ENCODE data around the gene SLC13A3. TPM values are rescaled to one million over a fixed set of nuclear protein-coding genes. Genes with fewer than 3 reads are reported as not detected.

SLC13A3 gene
- total and polyA plus RNA-seq, 12 donors: 0.13 to 1.2 (median 0.58) TPM

GRCh38 chr20:46630306-46630705 lies 21.0 kb downstream of the SLC13A3 start:
- no peak overlapping the region for H3K4me3 ChIP-seq
- H3K4me1 ChIP-seq: peaks cover 0 to 13% (median 0%) of the 10 kb centered on the region in 9 donors
- WGBS, 2 donors: 73 to 79% methylated on average over 5 of the region's 5 CpGs
- H3K36me3 ChIP-seq: no peaks in the 10 kb centered on the region
- H3K27me3 ChIP-seq: no peaks in the 10 kb centered on the region
- TF ChIP-seq, protein P1, sequence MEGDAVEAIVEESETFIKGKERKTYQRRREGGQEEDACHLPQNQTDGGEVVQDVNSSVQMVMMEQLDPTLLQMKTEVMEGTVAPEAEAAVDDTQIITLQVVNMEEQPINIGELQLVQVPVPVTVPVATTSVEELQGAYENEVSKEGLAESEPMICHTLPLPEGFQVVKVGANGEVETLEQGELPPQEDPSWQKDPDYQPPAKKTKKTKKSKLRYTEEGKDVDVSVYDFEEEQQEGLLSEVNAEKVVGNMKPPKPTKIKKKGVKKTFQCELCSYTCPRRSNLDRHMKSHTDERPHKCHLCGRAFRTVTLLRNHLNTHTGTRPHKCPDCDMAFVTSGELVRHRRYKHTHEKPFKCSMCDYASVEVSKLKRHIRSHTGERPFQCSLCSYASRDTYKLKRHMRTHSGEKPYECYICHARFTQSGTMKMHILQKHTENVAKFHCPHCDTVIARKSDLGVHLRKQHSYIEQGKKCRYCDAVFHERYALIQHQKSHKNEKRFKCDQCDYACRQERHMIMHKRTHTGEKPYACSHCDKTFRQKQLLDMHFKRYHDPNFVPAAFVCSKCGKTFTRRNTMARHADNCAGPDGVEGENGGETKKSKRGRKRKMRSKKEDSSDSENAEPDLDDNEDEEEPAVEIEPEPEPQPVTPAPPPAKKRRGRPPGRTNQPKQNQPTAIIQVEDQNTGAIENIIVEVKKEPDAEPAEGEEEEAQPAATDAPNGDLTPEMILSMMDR (IDR thresholded peaks at IDR 0.05): no peak
- no peak for ATAC-seq
- peaks cover 0 to 27% (median 0%) of the 10 kb centered on the region in 11 donors for H3K9me3 ChIP-seq
- intact Hi-C loops (cut with DNase I): no loop called here
- no peak for DNase-seq
- H3K27ac ChIP-seq: no peak overlapping the region

DNA sequence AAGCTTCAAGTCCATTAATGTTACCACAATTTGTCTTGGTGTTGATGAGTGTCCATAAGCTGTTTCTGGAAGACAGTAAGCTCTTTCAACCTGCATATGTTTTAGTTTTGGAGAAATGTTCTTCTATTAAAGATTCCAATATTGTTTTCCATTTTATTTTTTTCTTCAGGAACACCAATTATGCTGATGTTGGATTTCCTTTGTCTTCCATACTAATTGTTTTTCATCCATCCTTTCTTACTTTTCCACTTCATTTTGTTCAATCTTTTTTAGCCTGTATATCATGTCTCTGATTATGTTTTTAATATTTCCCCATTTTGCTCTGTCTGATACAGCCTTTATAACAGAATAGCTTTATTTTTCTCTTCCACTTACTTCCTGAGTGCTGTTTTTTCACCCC lies 21.9 kb downstream of the SLC13A3 start:
- DNase-seq (no peak), ATAC-seq (no peak)
- Histone ChIP-seq H3K27ac (no peak overlapping the region), H3K27me3 (no peaks in the 10 kb centered on the region), H3K4me3 (no peak overlapping the region), H3K9me3 (peaks cover 0 to 33% (median under 1%) of the 10 kb centered on the region in 11 donors), H3K36me3 (no peaks in the 10 kb centered on the region), H3K4me1 (peaks cover 0 to 13% (median 0%) of the 10 kb centered on the region in 9 donors)
- TF ChIP-seq, protein P1 (IDR thresholded peaks at IDR 0.05): no peak
- intact Hi-C loops (cut with DNase I): no loop called here

DNA sequence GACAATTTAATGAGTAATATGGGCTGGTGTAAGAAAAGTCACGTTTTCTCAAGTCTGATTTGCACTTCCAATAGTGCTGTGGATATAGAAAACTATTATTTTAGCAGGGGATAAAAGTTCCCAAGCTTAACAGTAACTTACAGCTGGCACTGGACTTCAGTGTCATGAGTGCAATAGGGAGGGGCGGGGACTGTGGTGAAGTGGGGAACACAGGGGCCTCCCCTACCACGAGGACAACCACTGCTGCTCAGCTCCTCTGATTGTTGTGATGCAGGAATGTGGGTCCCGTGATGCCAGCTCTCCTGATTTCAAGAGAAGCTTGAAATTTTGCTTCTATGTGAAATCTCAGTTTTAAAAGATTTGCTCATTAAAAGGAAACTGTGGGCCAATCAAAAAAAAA lies 24.0 kb downstream of the SLC13A3 start:
- ATAC-seq: no peak
- Histone ChIP-seq H3K4me1 (peaks cover 0 to 13% (median 0%) of the 10 kb centered on the region in 9 donors), H3K4me3 (no peak overlapping the region), H3K36me3 (no peaks in the 10 kb centered on the region), H3K9me3 (peaks cover 0 to 40% (median 5%) of the 10 kb centered on the region in 11 donors), H3K27me3 (no peaks in the 10 kb centered on the region), H3K27ac (no peak overlapping the region)
- intact Hi-C loops (cut with DNase I): no loop called here
- DNase-seq: no peak
- WGBS, 2 donors: 72% methylated on average over 4 of the region's 4 CpGs
- TF ChIP-seq, protein P1 (IDR thresholded peaks at IDR 0.05): no peak

GRCh38 chr20:46626758-46627157 lies 24.5 kb downstream of the SLC13A3 start:
- Histone ChIP-seq H3K36me3 (no peaks in the 10 kb centered on the region), H3K9me3 (peaks cover 0 to 40% (median 5%) of the 10 kb centered on the region in 11 donors), H3K4me1 (peaks cover 0 to 11% (median 0%) of the 10 kb centered on the region in 9 donors), H3K27ac (no peak overlapping the region), H3K4me3 (no peak overlapping the region), H3K27me3 (no peaks in the 10 kb centered on the region)
- ATAC-seq (no peak), DNase-seq (no peak)
- intact Hi-C loops (cut with DNase I): no loop called here
- TF ChIP-seq, protein P1 (IDR thresholded peaks at IDR 0.05): no peak
- 59 to 62% methylated on average over 4 of the region's 4 CpGs for WGBS, 2 donors

Data from heart right ventricle (tissue), 16 donors.